Parathyroid adenoma (tissue), 2 donors: Measurements from ENCODE around the gene RBM24.
A peak's percentile ranks its signal among the peaks of the same experiment; 100 is the strongest.

Experiments
- H2AFZ ChIP-seq: fragments of 300-600 bp; sonication (generic); one replicate; pipeline ENCODE4 v1.7.0; 2017; ENCODE audit warnings: antibody characterized with exemption, mild to moderate bottlenecking
- H3K27ac ChIP-seq: fragments of 300-600 bp; sonication (generic); one replicate; pipeline ENCODE4 v1.7.0; 2017
- H3K27me3 ChIP-seq: fragments of 300-600 bp; sonication (generic); one replicate; pipeline ENCODE4 v1.7.0; 2017; ENCODE audit warnings: low read length; ENCODE audit not compliant: control insufficient read depth, insufficient read depth
- H3K36me3 ChIP-seq: fragments of 300-600 bp; sonication (generic); one replicate; pipeline ENCODE4 v1.7.0; 2017; ENCODE audit warnings: low read length; ENCODE audit not compliant: control insufficient read depth, insufficient read depth
- H3K4me1 ChIP-seq: fragments of 300-600 bp; sonication (generic); one replicate; pipeline ENCODE4 v1.7.0; 2017; ENCODE audit warnings: control low read depth
- H3K4me2 ChIP-seq: fragments of 300-600 bp; sonication (generic); one replicate; pipeline ENCODE4 v1.7.0; 2017; ENCODE audit warnings: low read length
- H3K4me3 ChIP-seq: fragments of 300-600 bp; sonication (generic); one replicate; pipeline ENCODE4 v1.7.0; 2017; ENCODE audit warnings: low read depth, low read length
- H3K79me2 ChIP-seq: fragments of 300-600 bp; sonication (generic); one replicate; pipeline ENCODE4 v1.7.0; 2017; ENCODE audit warnings: control low read depth
- H3K9ac ChIP-seq: fragments of 300-600 bp; sonication (generic); one replicate; pipeline ENCODE4 v1.7.0; 2017; ENCODE audit warnings: mild to moderate bottlenecking
- H3K9me3 ChIP-seq: fragments of 300-600 bp; sonication (generic); one replicate; pipeline ENCODE4 v1.7.0; 2017; ENCODE audit warnings: low read length; ENCODE audit not compliant: control insufficient read depth
- CTCF ChIP-seq: fragments of 300-600 bp; sonication (generic); IDR thresholded peaks from one replicate; pipeline ENCODE4 v1.7.0; 2017; ENCODE audit warnings: antibody characterized with exemption, mild to moderate bottlenecking
- donor health status: primary hyperparathyroidism.

The RBM24 gene

GRCh38 chr6:17292600-17293133 is 11.5 kb downstream of the RBM24 start:
- H3K4me2 ChIP-seq: no peak overlapping the region
- no peak overlapping the region for H3K9ac ChIP-seq
- H3K4me3 ChIP-seq: no peak overlapping the region
- no peaks in the 10 kb centered on the region for H3K9me3 ChIP-seq
- H3K27me3 ChIP-seq: no peaks in the 10 kb centered on the region
- TF ChIP-seq CTCF: no peak
- no peaks in the 10 kb centered on the region for H3K36me3 ChIP-seq
- H3K27ac ChIP-seq: no peak overlapping the region
- H2AFZ ChIP-seq: no peak overlapping the region
- no peaks in the 10 kb centered on the region for H3K79me2 ChIP-seq
- peaks cover 4% of the 10 kb centered on the region for H3K4me1 ChIP-seq

GRCh38 chr6:17293395-17293794 is 12.2 kb downstream of the RBM24 start:
- Histone ChIP-seq H3K9ac (no peak overlapping the region), H3K27ac (no peak overlapping the region), H3K79me2 (no peaks in the 10 kb centered on the region), H3K36me3 (no peaks in the 10 kb centered on the region), H3K9me3 (no peaks in the 10 kb centered on the region), H3K4me2 (no peak overlapping the region), H3K27me3 (no peaks in the 10 kb centered on the region), H3K4me1 (peaks cover 4% of the 10 kb centered on the region), H3K4me3 (no peak overlapping the region), H2AFZ (no peak overlapping the region)
- no peak for TF ChIP-seq CTCF

- no peak for TF ChIP-seq CTCF
- Histone ChIP-seq H3K9ac (no peak overlapping the region), H3K4me1 (peaks cover 4% of the 10 kb centered on the region), H3K27ac (no peak overlapping the region), H3K4me3 (no peak overlapping the region), H3K36me3 (no peaks in the 10 kb centered on the region), H3K79me2 (no peaks in the 10 kb centered on the region), H2AFZ (peak overlapping the region; percentile 16), H3K9me3 (no peaks in the 10 kb centered on the region), H3K27me3 (no peaks in the 10 kb centered on the region), H3K4me2 (no peak overlapping the region)
Measured at GRCh38 chr6:17297271-17298080, 16.3 kb downstream of the RBM24 start.

- Histone ChIP-seq H3K4me3 (no peak overlapping the region), H3K27me3 (no peaks in the 10 kb centered on the region), H3K27ac (no peak overlapping the region), H3K36me3 (no peaks in the 10 kb centered on the region), H3K9me3 (no peaks in the 10 kb centered on the region), H3K79me2 (no peaks in the 10 kb centered on the region), H3K4me1 (peaks cover 4% of the 10 kb centered on the region), H3K9ac (no peak overlapping the region), H3K4me2 (no peak overlapping the region), H2AFZ (no peak overlapping the region)
- no peak for TF ChIP-seq CTCF
Measured at GRCh38 chr6:17298257-17298656, 17.1 kb downstream of the RBM24 start.

- no peak overlapping the region for H3K27ac ChIP-seq
- no peaks in the 10 kb centered on the region for H3K9me3 ChIP-seq
- no peak overlapping the region for H2AFZ ChIP-seq
- no peaks in the 10 kb centered on the region for H3K36me3 ChIP-seq
- peaks cover 4% of the 10 kb centered on the region for H3K4me1 ChIP-seq
- TF ChIP-seq CTCF: no peak
- H3K27me3 ChIP-seq: no peaks in the 10 kb centered on the region
- no peak overlapping the region for H3K9ac ChIP-seq
- H3K79me2 ChIP-seq: no peaks in the 10 kb centered on the region
- H3K4me3 ChIP-seq: no peak overlapping the region
- no peak overlapping the region for H3K4me2 ChIP-seq
Measured at GRCh38 chr6:17299222-17299621, 18.1 kb downstream of the RBM24 start.
